Gastrocnemius medialis (tissue), 4 donors: ENCODE data around the gene STON1. TPM values are rescaled to one million over a fixed set of nuclear protein-coding genes. Genes with fewer than 3 reads are reported as not detected.

ENCODE experiments used
- ATAC-seq, 2 donors: fragments of 150-250 bp; one replicate each; pipeline ENCODE4 v1.9.1; 2016
- DNase-seq, 2 donors: peaks; one replicate each; pipeline ENCODE4 v3.0.0-alpha.2; 2019
- H3K27ac ChIP-seq, 4 donors: fragments of 200-600 bp; sonication (generic); 1 replicate in 1 of 4; 2 replicates in 3 of 4; pipeline ENCODE4 v1.5.1; 2016 to 2018; ENCODE audit warnings: mild to moderate bottlenecking in 2 of 4, moderate library complexity in 1 of 4
- H3K27me3 ChIP-seq, 3 donors: fragments of 200-600 bp; sonication (generic) in 2 of 3; 1 replicate in 1 of 3; 2 replicates in 2 of 3; pipeline versions ENCODE4 v1.5.1 to v1.6.0; 2016 to 2019; ENCODE audit warnings: mild to moderate bottlenecking in 1 of 3, moderate library complexity in 1 of 3
- H3K36me3 ChIP-seq, 2 donors: fragments of 200-600 bp; sonication (generic) in 1 of 2; one replicate each; pipeline ENCODE4 v1.5.1; 2017 to 2018
- H3K4me1 ChIP-seq, 2 donors: fragments of 200-600 bp; sonication (generic) in 1 of 2; one replicate each; pipeline ENCODE4 v1.5.1; 2016 to 2017; ENCODE audit warnings: mild to moderate bottlenecking in 2 of 2
- H3K4me3 ChIP-seq, 4 donors: fragments of 200-600 bp; sonication (generic) in 3 of 4; 1 replicate in 1 of 4; 2 replicates in 3 of 4; pipeline ENCODE4 v1.5.1; 2016 to 2019; ENCODE audit warnings: mild to moderate bottlenecking in 2 of 4
- H3K9me3 ChIP-seq, 3 donors: fragments of 200-600 bp; sonication (generic) in 2 of 3; 1 replicate in 1 of 3; 2 replicates in 2 of 3; pipeline ENCODE4 v1.5.1; 2016 to 2019
- POLR2A ChIP-seq, 2 donors: fragments of 450-650 bp; IDR thresholded peaks; one replicate each; pipeline ENCODE4 v1.6.1; 2017; ENCODE audit warnings: antibody characterized with exemption in 2 of 2, mild to moderate bottlenecking in 2 of 2, moderate library complexity in 2 of 2
- in situ Hi-C, 4 donors: fragments of 200-750 bp; cut with MboI; loops; one replicate each; pipeline versions ENCODE4 v1.15.0 to v1.8.0; 2017; ENCODE audit warnings: low sequenced_read_pairs in 4 of 4
- intact Hi-C: fragments of 100-400 bp; cut with DNase I; formaldehyde crosslinking; loops from one replicate; pipeline ENCODE4 v1.15.1; 2023; ENCODE audit warnings: low total_unique reads
- total RNA-seq, 4 donors: library from RNA; depleted of rRNA; stranded (reverse); fragments of >200 nt; gene quantifications; one replicate each; pipeline versions ENCODE4 v1.1.0 to v1.2.3, GENCODE V29; 2016
- TF ChIP-seq, protein P1 (sequence below), 5 experiments: fragments of 450-650 bp in 3 of 5; fragments of 200-600 bp in 2 of 5; sonication (generic) in 2 of 5; IDR thresholded peaks in 4 of 5; conservative IDR thresholded peaks in 1 of 5; 1 replicate in 4 of 5; 2 replicates in 1 of 5; pipeline ENCODE4 v1.5.1; 2016 to 2019; ENCODE audit warnings: antibody characterized with exemption in 5 of 5, mild to moderate bottlenecking in 3 of 5, moderate library complexity in 3 of 5

Gene STON1
- total RNA-seq, 4 donors from 2014 or later: 2.6 to 5.2 (median 3.5) TPM

DNA sequence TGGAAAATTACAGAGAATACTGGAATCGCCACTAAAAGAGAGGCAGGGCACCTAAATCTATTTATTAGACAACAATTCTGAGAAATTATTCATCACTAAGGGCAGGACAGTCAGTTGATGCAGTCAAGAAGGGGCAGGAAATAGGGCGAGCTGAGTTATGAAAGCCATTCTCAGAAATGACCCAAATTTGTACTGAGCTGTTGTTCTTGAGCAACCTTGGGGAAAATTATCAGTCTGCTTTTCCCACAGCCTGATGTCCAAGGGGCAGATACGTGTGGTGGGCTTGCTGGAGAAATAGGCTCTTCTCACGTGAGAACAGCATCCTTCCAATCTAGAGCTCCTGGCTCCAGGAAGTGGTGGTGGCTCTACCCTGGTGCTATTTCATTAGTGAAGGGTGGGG lies 38.6 kb downstream of the STON1 start:
- Histone ChIP-seq H3K4me3 (no peak overlapping the region), H3K27ac (no peak overlapping the region), H3K9me3 (no peaks in the 10 kb centered on the region), H3K27me3 (no peaks in the 10 kb centered on the region), H3K4me1 (no peaks in the 10 kb centered on the region), H3K36me3 (no peaks in the 10 kb centered on the region)
- in situ Hi-C loops (no loop called here), intact Hi-C loops (no loop called here)
- ATAC-seq (no peak), DNase-seq (no peak)
- TF ChIP-seq, protein P1, sequence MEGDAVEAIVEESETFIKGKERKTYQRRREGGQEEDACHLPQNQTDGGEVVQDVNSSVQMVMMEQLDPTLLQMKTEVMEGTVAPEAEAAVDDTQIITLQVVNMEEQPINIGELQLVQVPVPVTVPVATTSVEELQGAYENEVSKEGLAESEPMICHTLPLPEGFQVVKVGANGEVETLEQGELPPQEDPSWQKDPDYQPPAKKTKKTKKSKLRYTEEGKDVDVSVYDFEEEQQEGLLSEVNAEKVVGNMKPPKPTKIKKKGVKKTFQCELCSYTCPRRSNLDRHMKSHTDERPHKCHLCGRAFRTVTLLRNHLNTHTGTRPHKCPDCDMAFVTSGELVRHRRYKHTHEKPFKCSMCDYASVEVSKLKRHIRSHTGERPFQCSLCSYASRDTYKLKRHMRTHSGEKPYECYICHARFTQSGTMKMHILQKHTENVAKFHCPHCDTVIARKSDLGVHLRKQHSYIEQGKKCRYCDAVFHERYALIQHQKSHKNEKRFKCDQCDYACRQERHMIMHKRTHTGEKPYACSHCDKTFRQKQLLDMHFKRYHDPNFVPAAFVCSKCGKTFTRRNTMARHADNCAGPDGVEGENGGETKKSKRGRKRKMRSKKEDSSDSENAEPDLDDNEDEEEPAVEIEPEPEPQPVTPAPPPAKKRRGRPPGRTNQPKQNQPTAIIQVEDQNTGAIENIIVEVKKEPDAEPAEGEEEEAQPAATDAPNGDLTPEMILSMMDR (IDR thresholded peaks at IDR 0.05 in 4 of 5, conservative IDR thresholded peaks at IDR 0.05 in 1 of 5): no peak
- TF ChIP-seq POLR2A (IDR thresholded peaks at IDR 0.05): no peak

DNA sequence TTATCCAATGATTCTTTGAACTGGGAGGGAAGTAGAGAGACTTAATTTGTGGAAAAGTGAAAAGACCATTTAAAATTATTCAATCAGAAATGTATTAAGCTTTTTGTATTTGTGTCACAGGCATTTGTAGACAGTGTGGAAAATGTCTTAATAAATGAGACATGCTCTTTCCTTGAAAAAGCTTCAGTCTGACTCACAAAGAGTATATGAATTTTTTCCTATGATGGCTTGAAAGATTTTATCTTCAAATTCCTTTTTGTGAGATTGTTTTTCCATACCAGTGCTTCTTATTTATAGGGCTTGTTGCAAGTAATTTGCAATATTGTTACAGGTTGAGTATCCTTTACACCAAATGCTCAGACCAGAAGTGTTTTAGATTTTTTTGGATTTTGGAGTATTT lies 39.5 kb downstream of the STON1 start:
- no peaks in the 10 kb centered on the region for H3K27me3 ChIP-seq
- ATAC-seq (no peak), DNase-seq (no peak)
- intact Hi-C loops (no loop called here), in situ Hi-C loops (no loop called here)
- H3K4me3 ChIP-seq: no peak overlapping the region
- H3K36me3 ChIP-seq: no peaks in the 10 kb centered on the region
- no peak overlapping the region for H3K27ac ChIP-seq
- H3K4me1 ChIP-seq: no peaks in the 10 kb centered on the region
- no peaks in the 10 kb centered on the region for H3K9me3 ChIP-seq
- TF ChIP-seq, protein P1 (IDR thresholded peaks at IDR 0.05 in 4 of 5, conservative IDR thresholded peaks at IDR 0.05 in 1 of 5): no peak
- TF ChIP-seq POLR2A (IDR thresholded peaks at IDR 0.05): no peak

DNA sequence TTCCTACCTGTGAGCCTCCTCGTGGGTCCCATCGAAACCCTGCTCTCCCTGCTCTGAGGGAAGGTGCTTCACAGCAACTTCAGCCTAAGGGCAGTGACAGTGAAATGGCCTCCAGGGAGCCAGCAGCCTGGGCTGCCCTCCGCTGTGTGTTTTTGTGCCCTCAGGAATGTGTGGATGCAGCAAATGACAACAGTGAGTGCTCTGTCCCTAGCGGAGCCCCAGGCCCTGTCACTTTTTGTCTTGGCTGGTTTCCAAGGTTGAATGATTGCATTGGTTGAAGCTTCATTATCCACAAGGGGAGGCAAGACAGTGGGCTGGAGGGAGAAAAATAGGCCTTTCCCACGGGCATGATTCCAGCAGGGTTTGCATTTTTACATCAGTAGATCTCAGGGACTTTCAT lies 42.9 kb downstream of the STON1 start:
- H3K36me3 ChIP-seq: no peaks in the 10 kb centered on the region
- in situ Hi-C loops: no loop called here
- ATAC-seq (no peak), DNase-seq (no peak)
- no peaks in the 10 kb centered on the region for H3K27me3 ChIP-seq
- intact Hi-C loops: no loop called here
- H3K4me3 ChIP-seq: no peak overlapping the region
- no peaks in the 10 kb centered on the region for H3K4me1 ChIP-seq
- no peaks in the 10 kb centered on the region for H3K9me3 ChIP-seq
- TF ChIP-seq, protein P1 (IDR thresholded peaks at IDR 0.05 in 4 of 5, conservative IDR thresholded peaks at IDR 0.05 in 1 of 5): no peak
- no peak for TF ChIP-seq POLR2A (IDR thresholded peaks at IDR 0.05)
- H3K27ac ChIP-seq: no peak overlapping the region

DNA sequence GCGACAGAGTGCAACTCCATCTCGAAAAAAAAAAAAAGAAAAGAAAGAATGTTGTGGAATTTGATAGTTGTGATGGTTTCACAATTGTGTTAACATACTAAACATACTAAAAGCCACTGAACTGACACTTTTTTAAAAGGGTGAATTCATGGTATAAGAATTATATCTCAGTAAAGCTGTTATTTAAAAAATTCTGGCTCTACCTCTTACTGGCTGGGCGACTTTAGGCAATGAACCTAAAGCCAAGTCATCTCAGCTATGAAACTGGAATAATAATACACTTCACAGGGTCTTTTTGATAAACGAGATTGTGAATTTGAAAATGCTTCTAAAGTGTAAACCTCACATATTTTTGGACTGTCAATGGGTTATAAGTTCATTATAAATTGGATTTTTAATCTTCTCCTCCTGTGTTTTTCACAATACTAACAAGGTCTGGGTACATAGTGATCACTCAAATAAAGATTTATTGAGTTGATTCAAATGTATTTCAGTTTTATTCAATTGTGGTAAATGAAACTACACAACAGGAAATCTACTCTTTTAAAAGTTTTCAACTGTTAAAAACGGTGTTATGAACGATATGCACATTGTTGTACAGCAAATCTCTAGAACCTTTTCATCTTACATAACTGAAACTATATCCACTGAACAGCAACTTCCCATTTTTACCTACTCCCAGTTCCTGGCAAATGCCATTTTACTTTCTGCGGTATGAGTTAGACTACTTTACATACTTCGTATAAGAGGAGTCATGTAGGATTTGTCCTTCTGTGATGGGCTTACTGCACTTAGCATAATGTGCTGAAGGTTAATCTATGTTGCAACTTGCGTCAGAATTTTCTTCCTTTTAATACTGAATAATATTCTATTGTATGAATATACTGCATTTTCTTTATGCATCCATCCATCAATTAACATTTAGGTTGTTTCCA lies 44.7 kb downstream of the STON1 start:
- DNase-seq: no peak
- in situ Hi-C loops: no loop called here
- Histone ChIP-seq H3K27ac (no peak overlapping the region), H3K4me1 (no peaks in the 10 kb centered on the region), H3K27me3 (no peaks in the 10 kb centered on the region), H3K36me3 (no peaks in the 10 kb centered on the region), H3K4me3 (no peak overlapping the region), H3K9me3 (no peaks in the 10 kb centered on the region)
- no peak for TF ChIP-seq POLR2A (IDR thresholded peaks at IDR 0.05)
- TF ChIP-seq, protein P1 (IDR thresholded peaks at IDR 0.05 in 4 of 5, conservative IDR thresholded peaks at IDR 0.05 in 1 of 5): no peak
- ATAC-seq: no peak
- intact Hi-C loops: no loop called here
